Globus pallidus (tissue), 1 donor: Measurements from ENCODE around the gene OTOF.

Experiments used
- DNase-seq: peaks from one replicate; pipeline ENCODE4 v3.0.0-alpha.2; 2015; ENCODE audit warnings: low spot score

Gene OTOF

GRCh38 chr2:26500406-26500805 is 22.5 kb upstream of the OTOF start:
- no peak for DNase-seq

- DNase-seq = no peak
These were observed 17.9 kb upstream of the OTOF start for GRCh38 chr2:26495705-26496297.

- no peak for DNase-seq
These were observed 17.0 kb upstream of the OTOF start for GRCh38 chr2:26494891-26495290.

GRCh38 chr2:26494199-26494598 is 16.3 kb upstream of the OTOF start:
- no peak for DNase-seq

- DNase-seq = no peak
These were observed 15.6 kb upstream of the OTOF start for GRCh38 chr2:26493566-26493965.

GRCh38 chr2:26492749-26493515 is 15.0 kb upstream of the OTOF start:
- no peak for DNase-seq

GRCh38 chr2:26491563-26492167 is 13.7 kb upstream of the OTOF start:
- no peak for DNase-seq

GRCh38 chr2:26489213-26489850 is 11.4 kb upstream of the OTOF start:
- no peak for DNase-seq

- no peak for DNase-seq
These were observed 10.7 kb upstream of the OTOF start for GRCh38 chr2:26488463-26489212.

- DNase-seq = no peak
These were observed 9.3 kb upstream of the OTOF start for GRCh38 chr2:26487192-26487591.

- DNase-seq = no peak
These were observed 8.9 kb upstream of the OTOF start for GRCh38 chr2:26486789-26487188.

- DNase-seq = no peak
These were observed 7.9 kb upstream of the OTOF start for GRCh38 chr2:26485725-26486418.

- no peak for DNase-seq
These were observed 7.2 kb upstream of the OTOF start for GRCh38 chr2:26485099-26485498.

- no peak for DNase-seq
These were observed 6.7 kb upstream of the OTOF start for GRCh38 chr2:26484579-26484978.

- DNase-seq = no peak
These were observed 6.1 kb upstream of the OTOF start for GRCh38 chr2:26483957-26484565.

GRCh38 chr2:26483516-26483915 is 5.6 kb upstream of the OTOF start:
- no peak for DNase-seq

- no peak for DNase-seq
These were observed 5.1 kb upstream of the OTOF start for GRCh38 chr2:26483027-26483326.

- DNase-seq = no peak
These were observed 4.5 kb upstream of the OTOF start for GRCh38 chr2:26482211-26483026.

- DNase-seq = no peak
These were observed 3.8 kb upstream of the OTOF start for GRCh38 chr2:26481706-26482105.
